Astrocyte (in vitro differentiated cells and primary cell): Measurements from ENCODE around the gene PIGO.

Source experiments
- EZH2 ChIP-seq: IDR thresholded peaks from 2 replicates; pipeline ENCODE4 v1.6.1; 2012; ENCODE audit warnings: mild to moderate bottlenecking, low read length, inconsistent platforms; ENCODE audit not compliant: insufficient read depth
- TF ChIP-seq, protein P1 (sequence below): IDR thresholded peaks from 2 replicates; pipeline ENCODE4 v1.5.1; 2011; ENCODE audit warnings: low read depth, mild to moderate bottlenecking, inconsistent platforms, low read length, moderate library complexity; ENCODE audit not compliant: insufficient read depth

DNA sequence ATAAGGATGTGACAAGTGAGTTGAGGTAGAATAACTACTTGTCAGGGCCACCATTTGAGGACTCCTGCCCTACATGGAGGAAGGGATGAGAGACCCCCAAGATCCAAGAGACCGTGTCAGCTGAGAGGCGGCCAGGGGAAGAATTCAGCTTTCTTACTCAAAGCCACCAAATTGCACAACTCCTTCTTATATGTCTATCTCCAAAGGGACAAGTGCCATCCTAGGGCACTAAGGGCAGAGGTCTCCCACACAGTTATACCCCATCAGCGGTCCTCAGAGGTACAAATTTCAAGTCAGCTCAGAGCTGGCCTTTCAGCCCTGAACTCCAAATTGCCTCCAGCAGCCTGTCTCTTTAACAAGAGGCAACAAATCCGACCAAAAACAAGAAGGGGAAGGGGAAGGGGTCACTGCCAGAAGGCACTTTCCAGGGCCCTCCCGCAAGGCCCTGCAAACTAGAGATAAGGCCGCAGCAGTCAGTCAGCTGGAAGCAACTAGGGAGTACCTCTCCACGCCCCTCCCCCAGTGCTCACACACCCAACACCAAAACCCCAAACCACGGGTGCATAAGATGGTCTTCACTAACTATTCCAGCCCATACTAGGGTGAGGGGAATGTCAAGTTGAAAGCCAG lies 12.7 kb upstream of the PIGO start:
- TF ChIP-seq, protein P1, sequence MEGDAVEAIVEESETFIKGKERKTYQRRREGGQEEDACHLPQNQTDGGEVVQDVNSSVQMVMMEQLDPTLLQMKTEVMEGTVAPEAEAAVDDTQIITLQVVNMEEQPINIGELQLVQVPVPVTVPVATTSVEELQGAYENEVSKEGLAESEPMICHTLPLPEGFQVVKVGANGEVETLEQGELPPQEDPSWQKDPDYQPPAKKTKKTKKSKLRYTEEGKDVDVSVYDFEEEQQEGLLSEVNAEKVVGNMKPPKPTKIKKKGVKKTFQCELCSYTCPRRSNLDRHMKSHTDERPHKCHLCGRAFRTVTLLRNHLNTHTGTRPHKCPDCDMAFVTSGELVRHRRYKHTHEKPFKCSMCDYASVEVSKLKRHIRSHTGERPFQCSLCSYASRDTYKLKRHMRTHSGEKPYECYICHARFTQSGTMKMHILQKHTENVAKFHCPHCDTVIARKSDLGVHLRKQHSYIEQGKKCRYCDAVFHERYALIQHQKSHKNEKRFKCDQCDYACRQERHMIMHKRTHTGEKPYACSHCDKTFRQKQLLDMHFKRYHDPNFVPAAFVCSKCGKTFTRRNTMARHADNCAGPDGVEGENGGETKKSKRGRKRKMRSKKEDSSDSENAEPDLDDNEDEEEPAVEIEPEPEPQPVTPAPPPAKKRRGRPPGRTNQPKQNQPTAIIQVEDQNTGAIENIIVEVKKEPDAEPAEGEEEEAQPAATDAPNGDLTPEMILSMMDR, result no peak
- no peak for TF ChIP-seq EZH2
